Keratinocyte (primary cell): ENCODE measurements around the gene ABCC8.

ENCODE experiments used
- CTCF ChIP-seq, 3 experiments: IDR thresholded peaks in 1 of 3; conservative IDR thresholded peaks in 1 of 3; optimal IDR thresholded peaks in 1 of 3; 2 replicates in 2 of 3; 3 replicates in 1 of 3; pipeline versions ENCODE3 to v1.5.1; 2011; ENCODE audit warnings: low read length in 3 of 3, mild to moderate bottlenecking in 3 of 3, moderate library complexity in 2 of 3, control low read depth in 1 of 3, inconsistent platforms in 1 of 3; ENCODE audit not compliant: insufficient read depth in 2 of 3; ENCODE audit errors: extremely low read depth in 1 of 3
- EZH2 ChIP-seq: IDR thresholded peaks from one replicate; pipeline ENCODE4 v1.6.1; 2012; ENCODE audit warnings: inconsistent platforms, mild to moderate bottlenecking, low read length, moderate library complexity

- no peak for TF ChIP-seq CTCF (optimal IDR thresholded peaks at IDR 0.05 in 1 of 3, IDR thresholded peaks at IDR 0.05 in 1 of 3, conservative IDR thresholded peaks at IDR 0.05 in 1 of 3; ENCODE audit: extremely low read depth in 1 of 3, insufficient read depth in 2 of 3, low read length in 3 of 3)
- TF ChIP-seq EZH2: no peak
Measured at GRCh38 chr11:17395978-17396377, 80.7 kb downstream of the ABCC8 start.
